Liver (tissue), 3 donors: Measurements from ENCODE around the gene ARAP2.

Source experiments
- ATF3 ChIP-seq: IDR thresholded peaks from 2 replicates; pipeline ENCODE4 v1.6.1; 2016; ENCODE audit warnings: antibody characterized with exemption
- CTCF ChIP-seq: fragments of 150-350 bp; IDR thresholded peaks from 2 replicates; pipeline ENCODE4 v1.5.1; 2017; ENCODE audit warnings: improper control_type of control experiment, low read depth, low read length; ENCODE audit not compliant: missing input control
- FOXA1 ChIP-seq: IDR thresholded peaks from 2 replicates; pipeline ENCODE4 v1.6.1; 2016; ENCODE audit warnings: antibody characterized with exemption
- JUND ChIP-seq, 2 donors: IDR thresholded peaks; 2 replicates each; pipeline ENCODE4 v1.6.1; 2016; ENCODE audit warnings: antibody characterized with exemption in 2 of 2
- RAD21 ChIP-seq, 2 donors: IDR thresholded peaks; 2 replicates each; pipeline ENCODE4 v1.6.1; 2016; ENCODE audit warnings: antibody characterized with exemption in 2 of 2, mild to moderate bottlenecking in 2 of 2
- REST ChIP-seq: IDR thresholded peaks from 2 replicates; pipeline ENCODE4 v1.6.1; 2016; ENCODE audit warnings: antibody characterized with exemption, mild to moderate bottlenecking
- TAF1 ChIP-seq: conservative IDR thresholded peaks from 2 replicates; pipeline ENCODE4 v1.6.1; 2016; ENCODE audit warnings: antibody characterized with exemption, mild to moderate bottlenecking
- ZBTB33 ChIP-seq: IDR thresholded peaks from 2 replicates; pipeline ENCODE4 v1.6.1; 2016; ENCODE audit warnings: antibody characterized with exemption
- donor health status: healthy.
- donor health status: healthy.

GRCh38 chr4:36053930-36054329 lies 190.4 kb downstream of the ARAP2 start:
- TF ChIP-seq CTCF (no peak), TAF1 (no peak), FOXA1 (no peak), JUND (IDR thresholded peaks at IDR 0.05) (no peak), REST (no peak), ATF3 (no peak), RAD21 (IDR thresholded peaks at IDR 0.05) (no peak), ZBTB33 (no peak)
